Endothelial cell of hepatic sinusoid (primary cell): ENCODE measurements around the gene SMARCE1.

ENCODE experiments used
- in situ Hi-C: cut with HindIII; loops from 2 replicates; pipeline ENCODE4 v1.10.0; 2017; ENCODE audit warnings: low sequenced_read_pairs

The SMARCE1 gene

DNA sequence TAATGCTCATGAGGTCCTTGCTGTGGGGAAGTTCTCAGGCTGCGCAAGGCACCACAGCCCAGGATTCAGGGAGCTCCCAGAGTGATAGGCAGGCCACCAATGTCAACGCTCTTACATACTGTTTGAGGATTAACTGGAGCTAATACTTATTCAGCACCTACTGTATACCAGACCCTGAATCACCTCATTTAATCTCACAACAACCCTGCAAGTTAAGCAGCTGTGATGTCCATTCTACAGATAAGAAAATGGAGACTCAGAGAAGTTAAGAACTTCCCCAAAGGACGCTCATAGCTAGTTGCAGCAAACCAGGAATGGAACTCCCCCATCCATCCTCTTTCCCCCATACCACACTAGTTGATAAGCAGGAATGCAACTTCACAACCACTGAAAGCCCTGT lies 56.9 kb downstream of the SMARCE1 start:
- in situ Hi-C loops: no loop called here

DNA sequence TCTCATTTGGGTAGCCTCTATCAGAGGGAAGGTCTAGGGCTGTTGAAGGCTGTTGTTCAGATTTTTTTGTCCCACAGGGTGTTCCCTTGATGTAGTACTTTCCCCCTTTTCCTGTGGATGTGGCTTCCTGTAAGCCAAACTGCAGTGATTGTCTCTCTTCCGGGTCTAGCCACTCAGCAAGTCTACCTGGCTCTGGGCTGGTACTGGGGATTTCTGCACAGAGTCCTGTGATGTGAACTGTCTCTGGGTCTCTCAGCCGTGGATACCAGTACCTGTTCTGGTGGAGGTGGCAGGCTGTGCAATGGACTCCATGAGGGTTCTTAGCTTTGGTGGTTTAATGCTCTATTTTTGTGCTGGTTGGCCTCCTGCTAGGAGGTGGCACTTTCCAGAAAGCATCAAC lies 59.1 kb downstream of the SMARCE1 start:
- in situ Hi-C loops: loop anchor here (10.0 kb wide), 1 partner anchor 64 kb away; no protein-coding TSS in a partner anchor

DNA sequence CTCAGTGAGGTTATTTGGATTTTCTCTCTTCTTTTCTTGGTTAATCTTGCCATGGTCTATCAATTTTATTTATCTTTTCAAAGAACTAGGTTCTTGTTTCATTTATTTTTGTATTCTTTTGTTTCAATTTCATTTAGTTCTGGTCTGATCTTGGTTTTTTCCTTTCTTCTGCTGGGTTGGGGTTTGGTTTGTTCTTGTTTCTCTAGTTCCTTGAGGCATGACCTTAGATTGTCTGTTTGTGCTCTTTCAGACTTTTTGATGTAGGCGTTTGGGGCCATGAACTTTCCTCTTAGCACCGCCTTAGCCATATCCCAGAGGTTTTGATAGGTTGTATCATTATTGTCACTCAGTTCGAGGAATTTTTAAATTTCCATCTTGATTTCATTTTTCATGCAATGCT lies 61.4 kb downstream of the SMARCE1 start:
- in situ Hi-C loops: loop anchor here (10.0 kb wide), 1 partner anchor 61 kb away; no protein-coding TSS in a partner anchor

DNA sequence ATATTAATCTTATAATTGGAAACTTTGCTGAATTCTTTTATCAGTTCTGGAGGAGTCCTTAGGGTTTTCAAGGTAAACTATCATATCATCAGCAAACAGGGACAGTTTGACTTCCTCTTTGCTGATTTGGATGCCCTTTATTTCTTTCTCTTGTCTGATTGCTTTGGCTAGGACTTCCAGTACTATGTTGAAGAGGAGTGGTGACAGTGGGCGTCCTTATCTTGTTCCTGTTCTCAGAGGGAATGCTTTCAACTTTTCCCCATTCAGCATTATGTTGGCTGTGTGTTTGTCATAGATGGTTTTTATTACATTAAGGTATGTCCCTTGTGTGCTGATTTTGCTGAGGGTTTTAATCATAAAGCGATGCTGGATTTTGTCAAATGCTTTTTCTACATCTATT lies 62.7 kb downstream of the SMARCE1 start:
- in situ Hi-C loops: loop anchor here (10.0 kb wide), 1 partner anchor 60 kb away; no protein-coding TSS in a partner anchor

DNA sequence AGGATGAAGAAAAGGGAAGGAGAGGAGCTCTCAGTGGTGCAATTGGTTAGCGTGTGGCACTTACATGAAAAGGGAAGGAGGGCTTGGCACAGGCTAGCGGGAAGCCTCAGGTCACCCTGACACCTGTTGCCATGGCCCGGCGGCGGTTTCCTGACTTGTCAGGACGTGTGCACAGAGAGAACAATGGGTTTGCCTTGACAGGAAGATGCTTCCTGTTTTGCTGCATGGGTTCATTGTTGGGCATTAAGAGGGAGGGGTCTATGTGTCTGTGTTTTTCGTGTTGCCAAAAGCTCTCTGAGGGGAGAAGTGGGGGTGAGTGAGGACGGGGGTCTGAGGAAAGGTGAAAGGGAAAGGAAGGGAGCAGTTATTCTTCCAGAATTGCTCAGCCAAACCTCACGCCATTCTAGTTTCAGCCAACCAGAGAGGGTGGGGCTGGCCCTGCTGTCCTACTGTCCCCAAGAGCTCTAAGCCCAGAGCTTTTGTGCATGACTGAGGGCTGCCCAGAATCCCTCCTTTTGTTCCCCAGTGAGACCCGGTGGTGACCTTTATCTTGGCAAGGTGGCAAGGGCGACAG lies 65.2 kb downstream of the SMARCE1 start:
- in situ Hi-C loops: loop anchor here (10.0 kb wide), 1 partner anchor 58 kb away; no protein-coding TSS in a partner anchor

DNA sequence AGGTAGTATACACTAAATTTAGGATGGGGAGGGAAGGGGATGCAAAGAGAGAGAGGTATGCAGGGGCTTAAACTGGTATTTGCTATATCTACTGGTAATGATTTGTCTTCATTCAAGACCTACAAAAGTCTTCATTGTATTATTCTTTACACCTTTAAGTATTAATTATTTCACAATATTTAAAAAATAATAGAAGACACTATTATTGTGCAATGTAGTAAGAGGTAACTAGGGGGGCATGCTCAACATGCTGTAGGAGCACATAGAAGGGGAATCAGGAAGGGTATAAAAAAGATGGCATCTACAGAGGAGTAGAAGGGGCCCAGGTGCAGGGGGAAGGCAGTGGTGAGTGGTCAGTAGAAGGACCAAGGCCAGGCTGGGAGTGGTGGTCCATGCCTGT lies 67.5 kb downstream of the SMARCE1 start:
- in situ Hi-C loops: loop anchor here (10.0 kb wide), 1 partner anchor 55 kb away; no protein-coding TSS in a partner anchor

DNA sequence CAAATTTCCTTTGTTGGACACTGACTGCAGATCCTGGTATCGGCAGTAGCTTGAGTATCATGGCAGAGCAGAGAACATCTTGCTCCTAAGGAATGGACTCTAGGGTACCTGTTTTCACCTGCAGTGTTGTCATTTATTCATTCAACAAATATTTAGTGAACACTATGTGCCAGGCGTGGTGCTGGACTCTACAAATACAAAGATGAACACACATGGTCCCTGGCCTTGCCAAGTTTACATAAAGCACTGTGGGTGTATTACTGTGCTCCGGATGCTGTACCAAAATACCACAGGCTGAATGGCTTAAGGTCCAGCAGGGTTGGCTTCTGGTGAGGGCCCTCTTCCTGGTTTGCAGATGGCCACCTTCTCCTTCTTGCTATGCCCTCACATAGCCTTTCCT lies 68.1 kb downstream of the SMARCE1 start:
- in situ Hi-C loops: no loop called here

DNA sequence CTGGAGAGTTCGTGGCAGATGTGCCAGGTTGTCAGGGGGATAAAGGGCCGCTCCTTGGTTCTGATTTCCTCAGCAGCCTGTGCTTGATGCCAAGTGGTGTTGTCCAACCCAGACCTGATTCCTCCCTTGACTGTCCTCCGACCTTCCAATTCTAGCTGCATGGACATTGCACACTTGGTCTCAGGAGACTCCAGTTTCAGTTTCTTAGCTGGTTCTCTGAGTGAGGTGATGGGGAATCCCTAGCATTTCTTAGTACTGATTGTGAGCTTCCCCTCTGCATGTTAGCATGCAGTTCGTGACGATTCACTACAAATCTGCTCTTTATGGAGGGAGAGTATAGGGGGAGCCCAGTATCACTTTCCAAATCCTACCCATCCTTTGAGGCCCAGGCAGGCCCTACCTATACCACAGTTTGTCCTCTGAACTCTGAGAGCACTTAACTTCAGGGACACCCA lies 70.0 kb downstream of the SMARCE1 start:
- in situ Hi-C loops: no loop called here

DNA sequence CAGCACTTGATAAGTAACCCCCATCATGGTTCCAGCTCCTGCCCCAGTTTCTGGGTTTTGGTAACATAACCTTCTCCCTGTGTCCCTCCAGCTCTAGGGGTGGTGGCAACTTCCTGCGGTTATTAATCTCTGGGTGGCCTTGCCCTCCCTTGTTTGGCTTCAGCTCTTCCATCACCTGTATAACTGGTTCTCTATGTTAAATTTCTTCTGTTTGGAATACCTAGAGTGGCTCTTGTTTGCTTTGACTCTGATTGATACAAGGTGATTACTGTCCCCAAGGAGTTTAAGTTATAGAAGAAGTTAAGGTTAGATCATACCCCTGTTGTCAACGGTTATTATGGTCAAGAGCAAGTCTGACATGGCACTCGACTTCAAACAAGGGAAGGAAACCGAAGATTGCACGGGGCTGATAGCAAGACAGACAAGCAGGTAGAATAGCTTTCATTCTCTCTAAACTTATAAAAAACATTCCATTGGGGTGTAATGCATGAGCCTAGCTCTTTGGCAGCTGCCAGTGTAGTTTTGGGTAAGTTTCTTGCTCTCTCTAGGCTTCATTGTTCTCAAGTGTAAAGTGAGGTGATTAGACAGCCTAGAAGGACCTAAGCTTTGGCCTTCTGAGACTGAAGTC lies 71.4 kb downstream of the SMARCE1 start:
- in situ Hi-C loops: no loop called here
